CD4-positive, alpha-beta T cell treated with Interferon alpha-2 for 1 hour (primary cell): ENCODE data around the gene WDR70.

Experiments used
- DNase-seq, 2 donors: peaks; one replicate each; pipeline ENCODE4 v3.0.0-alpha.2; 2020 to 2022

WDR70 gene

DNA sequence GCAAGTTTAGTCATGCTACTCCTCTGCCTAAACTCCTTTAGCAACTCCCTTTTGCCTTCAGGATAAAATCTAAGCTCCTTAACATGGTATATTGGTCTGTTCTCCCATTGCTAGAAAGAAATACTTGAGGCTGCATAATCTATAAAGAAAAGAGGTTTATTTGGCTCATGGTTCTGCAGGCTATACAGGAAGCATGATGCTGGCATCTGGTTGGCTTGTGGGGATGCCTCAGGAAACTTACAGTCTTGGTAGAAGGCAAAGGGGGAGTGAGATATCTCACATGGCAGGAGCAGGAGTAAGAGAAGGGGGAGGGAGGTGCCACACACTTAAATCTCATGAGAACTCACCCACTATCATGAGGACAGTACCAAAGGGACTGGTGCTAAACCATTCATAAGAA lies 315.7 kb downstream of the WDR70 start:
- no peak for DNase-seq

DNA sequence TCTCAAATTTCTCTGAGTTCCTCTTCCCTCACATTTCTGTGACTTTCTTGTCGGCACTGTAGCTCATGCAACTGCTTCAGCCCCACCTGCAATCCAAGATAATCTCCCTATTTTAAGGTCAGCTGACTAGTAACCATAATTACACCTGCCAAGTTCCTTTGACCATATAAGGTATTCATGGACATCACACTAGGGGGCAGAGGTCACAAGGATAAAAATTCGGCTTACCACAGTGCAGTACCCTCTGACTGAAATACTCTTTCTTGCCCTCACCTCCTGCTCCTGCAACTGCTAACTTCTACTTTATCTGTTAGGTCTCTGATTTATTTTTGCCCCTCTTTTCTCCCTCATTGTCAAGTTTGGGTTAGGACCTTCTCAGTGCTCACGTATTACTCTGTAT lies 316.5 kb downstream of the WDR70 start:
- DNase-seq: no peak

DNA sequence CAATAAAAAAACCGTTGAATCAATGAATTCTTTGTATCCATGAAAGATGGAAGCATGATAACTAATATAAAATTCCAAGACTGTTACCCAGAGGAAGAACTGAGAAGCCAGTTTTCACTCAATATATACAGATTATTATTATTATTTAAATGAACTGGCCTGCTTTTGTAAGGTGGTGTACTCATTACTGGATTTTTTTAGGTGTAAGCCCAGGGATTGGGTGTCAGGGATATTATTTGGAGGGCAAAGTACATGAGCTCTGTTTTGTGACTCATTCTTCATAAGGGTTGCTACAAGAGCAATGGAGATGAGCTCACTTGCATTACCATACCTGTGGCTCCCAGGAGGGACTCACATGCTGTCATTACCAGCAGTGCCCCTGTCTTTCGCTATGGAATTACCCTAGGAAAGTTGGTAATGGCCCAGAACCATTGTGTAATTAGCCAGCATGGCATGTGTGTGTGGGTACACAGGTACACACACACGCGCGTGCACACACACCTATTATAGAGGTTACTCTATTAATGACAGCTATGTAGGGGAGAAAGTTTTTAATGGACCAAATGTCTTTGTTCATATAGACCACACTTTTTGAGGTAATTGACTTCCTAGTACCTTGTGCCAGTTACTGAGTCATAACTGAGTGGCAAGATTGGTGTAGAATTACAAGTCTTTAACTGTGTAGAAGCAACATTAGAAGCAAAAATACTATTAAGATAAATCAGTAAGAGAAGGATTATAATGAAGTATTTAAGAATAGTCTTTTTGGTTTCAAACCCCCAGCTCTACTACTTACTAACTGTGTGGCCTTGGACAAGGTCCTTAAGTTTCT lies 317.3 kb downstream of the WDR70 start:
- no peak for DNase-seq

DNA sequence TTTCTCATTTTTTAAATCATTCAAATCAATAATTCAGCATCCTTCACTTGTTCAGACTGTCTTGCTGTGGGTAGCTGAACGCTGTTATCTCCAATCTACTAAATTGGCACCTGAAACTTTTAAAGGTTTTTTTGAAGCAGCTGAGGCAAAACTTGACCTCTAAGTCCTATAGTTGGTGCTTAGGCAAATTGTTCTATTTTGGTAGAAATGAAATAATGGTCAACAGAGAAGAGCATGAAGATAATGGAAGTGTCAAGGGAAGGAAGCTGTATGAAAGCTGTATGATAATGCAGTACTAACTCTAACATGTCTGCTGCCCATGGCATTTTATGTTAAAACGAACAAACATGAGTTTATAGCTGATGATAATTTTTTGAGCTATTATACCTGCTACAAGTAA lies 322.8 kb downstream of the WDR70 start:
- no peak for DNase-seq

DNA sequence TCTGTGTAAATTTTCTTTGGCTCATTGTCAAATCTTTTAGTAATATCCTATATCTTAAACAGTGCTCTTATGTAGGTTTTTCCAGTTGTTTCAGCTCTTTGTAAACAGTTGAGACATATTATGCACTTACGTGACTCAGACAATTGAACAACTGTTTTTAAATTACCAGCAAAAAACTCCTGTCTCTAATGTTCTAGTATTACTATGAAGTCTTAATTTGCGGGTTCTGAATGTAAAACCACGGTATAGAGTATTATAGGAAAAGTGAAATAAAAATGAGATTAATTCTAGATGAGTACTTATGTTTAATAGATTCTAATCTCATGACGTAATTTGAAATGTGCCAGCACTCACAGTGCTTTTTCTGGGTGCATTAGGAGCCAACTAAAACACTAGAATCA lies 324.7 kb downstream of the WDR70 start:
- DNase-seq: no peak

DNA sequence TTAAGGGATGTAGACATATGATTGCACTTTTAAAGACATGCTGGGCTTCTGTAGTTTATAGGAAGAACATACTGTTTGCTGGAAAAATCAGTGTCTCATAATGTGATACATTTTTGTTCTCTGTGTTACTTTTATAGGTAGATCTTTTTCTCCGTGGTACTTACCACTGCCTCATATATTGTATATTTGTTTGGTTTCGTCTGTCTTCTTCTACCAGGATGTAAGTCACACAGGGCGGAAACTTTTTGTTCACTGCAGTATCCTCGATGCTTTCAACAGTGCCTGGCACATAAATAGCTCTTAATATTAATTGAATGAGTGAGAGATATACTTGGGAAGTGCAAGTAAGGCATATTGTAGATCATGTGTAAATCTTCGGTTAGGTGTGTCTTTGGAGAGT lies 325.3 kb downstream of the WDR70 start:
- no peak for DNase-seq

DNA sequence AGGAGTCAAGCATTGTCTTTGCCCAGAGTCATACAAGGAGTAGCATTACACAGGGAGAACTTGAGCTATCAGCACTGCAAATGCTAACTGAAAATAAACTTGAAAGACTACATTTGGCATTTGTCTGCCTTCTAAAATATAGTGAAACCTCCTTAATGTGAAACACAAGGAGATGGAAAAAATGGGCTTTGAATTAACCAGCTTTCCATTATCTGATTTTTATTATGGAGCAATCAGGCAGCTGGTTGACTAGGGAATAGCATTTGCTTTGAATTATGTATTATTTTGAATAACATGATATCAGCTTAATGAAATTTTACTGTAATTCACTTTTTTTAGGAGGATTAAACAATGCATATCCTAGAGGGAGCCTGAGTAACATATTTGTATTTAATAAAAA lies 329.9 kb downstream of the WDR70 start:
- DNase-seq: no peak

DNA sequence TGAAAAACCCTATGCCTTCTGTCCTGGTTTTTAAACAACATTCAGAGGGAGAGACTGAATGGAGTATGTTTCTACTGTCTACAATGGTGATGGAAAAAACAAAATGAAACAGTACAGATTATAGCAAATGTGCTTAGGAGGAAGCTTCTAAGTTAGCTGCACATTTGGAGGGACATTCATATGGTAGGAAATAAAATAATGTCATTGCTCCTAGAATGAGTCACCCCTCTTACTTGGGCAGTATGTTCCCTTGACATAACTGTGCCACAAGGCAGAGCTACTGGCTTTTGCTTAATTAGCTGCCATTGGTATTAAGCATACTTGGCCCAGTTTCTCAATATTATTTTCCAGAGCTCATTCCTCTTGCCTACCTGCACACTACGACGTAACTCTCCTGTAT lies 331.8 kb downstream of the WDR70 start:
- no peak for DNase-seq

DNA sequence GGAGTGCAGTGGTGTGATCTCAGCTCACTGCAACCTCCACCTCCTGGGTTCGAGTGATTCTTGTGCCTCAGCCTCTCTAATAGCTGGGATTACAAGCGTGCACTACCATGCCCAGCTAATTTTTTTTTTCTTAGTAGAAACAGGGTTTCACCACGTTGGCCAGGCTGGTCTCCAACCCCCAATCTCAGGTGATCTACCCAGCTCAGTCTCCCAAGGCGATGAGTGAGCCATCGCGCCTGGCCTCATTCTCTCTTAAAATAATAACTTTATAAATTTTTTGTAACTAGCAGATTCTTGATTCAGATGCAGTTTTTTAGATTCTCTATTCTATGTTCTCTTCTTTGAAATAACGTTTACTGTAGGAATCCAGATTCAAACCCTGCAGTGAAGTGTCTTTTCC lies 333.6 kb downstream of the WDR70 start:
- no peak for DNase-seq

DNA sequence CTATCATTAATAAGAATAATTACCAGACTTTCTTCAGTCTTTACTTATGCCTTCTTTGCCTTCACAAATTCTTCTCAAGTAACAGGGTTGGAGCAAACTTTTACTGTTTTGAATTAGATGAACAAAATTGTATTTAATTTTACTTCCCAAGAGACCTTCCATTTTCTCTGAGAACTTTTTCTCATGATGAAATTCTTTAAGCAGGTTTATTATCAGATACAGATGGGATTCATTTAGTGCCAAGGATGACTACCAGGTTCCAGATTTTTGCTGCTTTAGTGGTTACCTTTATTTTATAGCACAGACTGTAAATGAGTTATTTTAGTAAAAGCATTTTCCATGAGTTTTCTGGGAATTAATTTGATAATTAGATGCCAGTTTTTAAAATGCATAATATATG lies 335.6 kb downstream of the WDR70 start:
- no peak for DNase-seq

DNA sequence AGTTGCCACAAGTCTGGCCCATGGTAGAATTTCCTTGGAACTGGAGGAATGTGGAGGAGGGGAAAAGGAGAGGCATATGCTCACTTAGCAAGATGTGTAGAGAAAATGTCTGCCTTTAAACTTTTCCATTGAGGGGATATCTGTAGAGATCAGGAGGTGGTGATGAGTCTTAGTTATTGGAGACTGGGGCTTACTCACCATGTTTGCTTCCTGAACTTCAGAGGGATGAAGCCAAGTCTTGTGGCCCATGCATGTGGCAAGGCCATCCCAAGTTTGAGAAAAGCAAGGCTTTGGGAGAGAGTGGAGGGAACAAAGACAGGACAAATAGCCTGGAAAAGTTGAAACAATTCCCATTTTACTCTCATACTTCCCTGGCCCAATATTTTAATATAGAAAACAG lies 336.2 kb downstream of the WDR70 start:
- DNase-seq: no peak

DNA sequence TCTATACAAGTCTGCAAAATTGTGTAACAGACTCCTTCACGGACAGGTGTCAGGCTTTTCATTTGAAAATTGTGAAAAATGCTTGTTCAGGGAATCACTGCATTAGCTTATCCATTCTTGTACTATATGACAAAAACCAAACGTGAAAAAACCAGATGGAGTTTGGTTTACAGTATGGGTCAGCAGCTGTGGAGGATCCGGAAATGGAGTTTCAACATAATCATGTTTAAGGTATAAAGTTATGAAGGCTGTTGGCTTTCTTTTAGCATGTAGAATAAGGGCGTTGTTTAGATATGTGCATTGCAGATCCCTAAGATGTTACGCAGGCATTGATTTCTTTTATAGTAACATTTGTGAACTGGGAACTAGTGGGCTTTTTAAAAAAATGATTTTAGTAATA lies 336.9 kb downstream of the WDR70 start:
- no peak for DNase-seq

DNA sequence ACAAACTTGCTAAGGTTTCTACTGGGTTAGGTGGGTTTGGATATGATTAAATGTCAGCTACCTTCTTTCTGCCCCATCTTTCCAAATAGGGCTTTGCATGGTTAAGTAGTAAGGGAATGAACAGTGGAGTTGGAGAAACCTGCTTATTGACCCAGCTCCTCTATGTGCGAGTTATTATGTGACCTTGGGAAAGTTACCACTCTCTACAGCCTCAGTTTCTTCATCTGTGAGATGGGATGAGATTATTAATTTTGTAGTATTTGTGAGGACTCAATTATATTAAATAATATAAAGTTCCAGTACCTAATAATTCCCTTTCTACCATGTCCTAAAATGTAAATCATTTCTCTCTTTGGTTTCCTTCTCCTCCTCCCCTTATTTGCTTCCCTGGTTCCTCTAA lies 337.3 kb downstream of the WDR70 start:
- DNase-seq: no peak

DNA sequence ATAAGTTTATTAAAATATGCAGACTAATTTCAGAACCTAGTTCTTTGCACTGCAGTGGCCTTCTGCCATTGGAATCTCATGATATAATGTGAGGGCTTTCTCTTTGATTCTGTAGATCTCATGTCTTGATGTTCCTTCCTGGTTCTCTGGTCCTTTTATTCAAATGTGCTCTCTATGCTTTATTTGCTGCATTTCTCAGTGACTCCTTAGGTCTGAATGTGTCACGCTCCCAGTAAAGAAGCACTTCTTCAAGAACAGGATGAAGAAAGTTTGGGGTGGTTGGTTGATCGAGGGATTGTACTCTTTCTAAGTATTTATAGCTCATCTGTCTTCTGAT lies 338.1 kb downstream of the WDR70 start:
- DNase-seq: no peak

DNA sequence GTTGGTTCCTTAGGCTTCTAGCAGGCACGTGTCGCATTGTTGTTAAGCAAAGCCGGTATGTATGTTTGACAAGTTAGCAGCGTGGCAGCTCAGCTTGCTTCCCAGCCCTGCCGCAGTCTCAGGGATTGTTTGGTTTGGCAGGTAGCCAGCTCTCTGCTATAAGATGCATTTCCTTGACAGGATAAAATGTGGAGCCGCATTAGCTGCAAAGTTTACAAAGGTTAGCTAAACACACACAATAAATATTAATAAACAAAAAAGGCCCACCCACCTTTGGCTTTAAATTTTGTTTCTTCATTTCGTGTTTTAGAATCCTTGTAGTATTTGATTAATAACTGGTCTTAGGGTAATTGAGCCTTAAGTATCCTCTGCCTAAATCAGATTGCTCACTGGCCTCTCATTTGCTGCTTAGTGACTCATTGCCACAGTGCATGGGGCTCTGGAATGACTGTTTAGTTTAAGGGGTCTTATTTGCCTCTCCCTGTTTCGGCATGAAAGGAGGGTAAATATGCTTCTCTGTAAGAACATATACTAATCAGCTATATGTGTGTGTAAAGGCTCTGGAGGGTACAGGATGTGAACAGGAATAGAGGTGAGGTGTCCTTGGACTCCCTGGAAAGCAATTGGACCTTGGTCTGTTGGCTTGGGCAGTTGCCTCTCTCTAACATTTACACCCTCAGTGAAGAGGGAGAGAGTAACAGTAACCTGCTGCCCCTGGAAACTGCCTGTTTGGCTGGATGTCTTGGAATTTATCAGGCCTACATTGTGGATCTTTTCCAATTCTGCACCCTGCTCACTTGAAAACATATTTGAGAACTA lies 338.7 kb downstream of the WDR70 start:
- DNase-seq: no peak

DNA sequence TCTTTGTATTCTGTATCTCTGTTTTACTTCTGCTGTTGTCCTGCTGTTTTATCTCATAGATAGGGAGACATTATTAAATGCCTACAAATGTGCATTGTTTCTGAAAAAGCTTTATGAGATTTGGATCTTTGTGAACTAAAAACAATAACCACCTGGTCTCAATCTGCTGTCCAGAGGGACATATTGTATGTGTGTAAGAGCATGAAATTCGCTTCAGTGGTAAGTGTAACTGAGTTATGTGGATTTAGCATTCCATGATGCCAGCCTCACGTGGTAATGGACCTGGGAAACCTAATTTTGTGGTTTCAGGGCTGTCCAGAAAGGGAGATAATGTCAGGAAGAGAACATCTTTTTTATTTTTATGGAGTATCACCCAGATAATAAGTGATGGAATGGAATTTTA lies 341.4 kb downstream of the WDR70 start:
- no peak for DNase-seq

DNA sequence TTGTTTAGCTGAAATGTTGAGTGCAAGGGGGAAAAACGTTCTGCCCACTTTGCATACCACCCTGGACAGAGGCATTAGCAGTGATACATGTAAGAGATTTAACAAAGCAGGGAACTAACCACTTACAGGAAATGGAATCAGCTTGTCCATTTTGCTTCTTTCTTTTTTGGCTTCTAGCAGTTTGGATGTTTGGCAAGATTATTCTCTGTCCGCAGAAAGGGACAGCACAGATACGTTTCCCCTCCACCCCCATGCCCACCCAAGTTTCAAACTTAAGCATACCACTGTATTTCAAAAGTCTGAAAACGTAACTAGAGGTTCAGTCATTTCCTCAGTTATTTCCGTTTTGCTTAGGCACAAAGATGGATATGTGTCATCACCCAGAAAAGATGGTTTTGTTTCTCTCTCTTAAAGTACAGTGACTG lies 342.3 kb downstream of the WDR70 start:
- DNase-seq: no peak

DNA sequence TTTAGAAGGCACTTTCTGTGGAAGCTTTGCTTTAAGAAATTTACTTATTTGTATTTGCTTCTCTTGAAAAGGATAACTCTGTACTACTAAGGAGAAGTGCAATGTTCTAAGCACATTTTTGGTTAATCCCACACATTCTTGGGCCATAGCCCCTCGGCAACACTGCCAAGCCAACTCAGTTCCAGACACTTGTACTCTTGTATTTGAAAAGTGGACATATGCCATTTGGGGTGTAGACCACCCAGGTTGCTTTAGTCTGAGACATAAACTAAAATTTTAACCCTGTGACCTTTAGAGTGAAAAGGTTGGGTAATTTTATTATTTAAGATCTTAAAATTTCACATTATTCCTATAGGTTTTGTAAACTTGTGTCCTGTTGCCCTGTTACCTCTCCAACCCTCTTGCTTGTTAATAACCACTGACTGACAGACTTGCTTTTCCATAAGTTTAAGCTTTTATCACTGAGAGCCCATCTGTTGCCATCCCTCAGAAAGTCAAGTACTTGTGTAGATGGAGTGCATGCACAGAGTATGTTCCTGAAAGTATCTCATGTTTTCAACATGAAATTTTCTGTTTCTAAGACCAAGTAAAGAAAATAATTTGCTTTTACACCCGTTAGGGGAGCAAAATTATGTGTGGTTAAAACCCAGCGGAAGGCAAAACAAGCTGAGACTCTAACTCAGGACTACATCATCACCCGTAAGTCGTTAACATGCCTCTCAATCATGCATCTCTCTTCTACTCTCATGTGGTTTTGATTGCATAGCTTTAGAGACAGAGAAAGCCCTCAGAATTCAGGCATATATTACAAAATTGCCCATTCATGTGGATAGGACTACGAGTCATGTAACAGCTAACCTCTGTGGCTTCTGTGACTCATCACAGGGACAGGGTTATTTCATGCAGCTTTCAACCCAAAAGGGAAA lies 343.4 kb downstream of the WDR70 start:
- no peak for DNase-seq

DNA sequence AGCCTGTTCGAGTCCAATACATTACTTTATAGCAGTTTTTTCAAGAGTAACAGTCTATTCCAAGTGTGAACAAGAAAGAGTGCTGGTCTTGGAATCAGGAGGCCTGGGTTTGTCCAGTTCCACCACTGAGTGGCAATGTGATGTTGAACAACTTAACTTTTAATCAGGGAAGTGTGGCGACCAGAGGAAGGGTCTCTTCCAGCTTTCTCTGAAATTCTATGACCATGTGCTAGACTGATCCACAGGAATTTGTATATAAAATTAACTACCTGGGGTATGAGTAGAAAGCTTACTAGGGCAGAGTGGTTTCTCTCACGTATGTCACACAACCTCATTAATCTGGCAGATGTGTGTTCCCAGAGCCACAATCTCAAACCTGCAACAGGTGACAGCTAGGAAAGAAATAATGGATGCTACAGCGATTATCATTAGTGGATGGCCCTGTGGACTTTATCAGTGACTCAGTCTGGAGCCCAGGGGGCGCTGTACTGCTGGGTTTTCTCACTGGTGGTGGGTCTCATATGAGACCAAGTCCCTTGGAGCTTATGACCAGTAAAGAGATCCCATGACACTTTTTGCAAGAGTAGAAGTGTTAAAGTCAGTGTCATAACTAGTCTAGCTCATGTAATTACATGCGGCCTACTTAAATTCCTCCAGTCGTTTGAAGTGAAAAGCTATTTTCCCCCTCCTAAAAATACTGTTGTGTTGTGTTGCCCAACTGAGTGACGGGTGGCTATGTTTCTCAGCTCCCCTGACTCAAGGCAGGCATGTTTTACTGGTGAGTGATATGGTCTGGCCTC lies 344.2 kb downstream of the WDR70 start:
- no peak for DNase-seq

DNA sequence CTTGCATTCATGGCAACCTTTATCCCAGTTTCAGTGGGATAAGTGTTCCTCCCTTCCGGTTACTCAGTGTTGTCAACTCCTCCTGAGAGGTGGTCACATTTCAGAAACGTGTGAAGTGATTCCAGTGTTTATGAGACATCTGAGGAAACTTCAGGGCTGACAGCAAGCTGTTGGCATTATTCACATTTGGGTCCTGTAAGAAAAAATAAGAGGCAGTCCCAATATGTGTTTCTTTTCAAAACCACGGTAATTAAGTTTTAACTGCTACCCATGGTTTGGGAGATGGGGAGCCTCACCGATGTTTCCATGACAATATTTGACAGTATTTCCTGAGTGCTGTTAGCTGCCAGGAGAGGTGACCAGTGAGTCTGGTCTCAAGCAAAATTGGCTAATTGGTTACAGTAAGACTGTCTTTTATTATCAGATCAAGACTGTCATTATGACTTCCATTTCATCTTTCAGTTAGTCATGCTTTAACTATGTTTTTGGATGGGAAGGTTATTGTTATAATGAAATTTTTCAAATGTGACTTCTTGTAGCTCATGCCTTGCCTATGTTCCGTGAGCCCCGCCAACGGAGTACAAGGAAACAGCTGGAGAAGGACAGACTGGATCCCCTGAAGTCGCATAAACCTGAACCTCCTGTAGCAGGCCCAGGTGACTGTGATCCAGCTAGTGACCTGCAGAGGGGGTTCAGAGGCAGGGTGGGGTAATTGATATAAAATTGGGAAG lies 345.4 kb downstream of the WDR70 start:
- no peak for DNase-seq

DNA sequence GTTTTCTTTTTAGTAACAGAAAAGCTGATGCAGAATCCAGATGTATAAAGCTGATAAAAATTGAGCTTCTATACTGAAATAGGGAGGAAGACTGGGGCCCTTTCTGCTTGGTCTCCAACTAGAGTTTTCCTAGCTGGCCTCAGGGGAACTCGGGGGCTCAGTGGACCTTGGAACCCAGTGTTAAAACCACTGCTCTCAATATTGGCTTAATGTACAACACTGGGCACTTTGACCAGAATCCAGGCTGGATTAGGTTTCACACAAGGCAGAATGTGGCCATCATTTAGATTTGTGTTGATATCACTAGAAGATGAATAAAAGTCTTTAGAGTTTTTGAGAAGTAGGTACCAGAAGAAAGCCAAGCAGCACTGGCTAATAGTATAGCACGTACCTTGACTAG lies 346.1 kb downstream of the WDR70 start:
- DNase-seq: no peak

DNA sequence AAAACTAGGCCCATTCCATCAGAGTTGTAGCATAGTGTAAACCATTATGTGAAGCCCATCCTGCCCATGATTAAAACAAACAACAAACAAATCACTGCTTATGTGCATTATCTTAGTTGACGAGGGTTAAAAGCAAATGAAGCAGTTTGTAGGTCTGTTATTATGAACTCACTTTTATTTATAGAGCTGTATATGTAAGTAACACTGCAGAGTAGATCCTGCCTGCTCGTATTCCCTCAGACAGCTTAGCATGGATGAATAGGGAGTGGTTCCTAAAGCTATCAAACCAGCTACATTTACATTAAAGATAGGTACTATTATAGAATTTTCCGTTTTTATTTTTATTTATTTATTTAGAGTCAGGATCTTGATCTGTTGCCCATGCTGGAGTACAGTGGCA lies 348.1 kb downstream of the WDR70 start:
- no peak for DNase-seq
